Stimulated activated CD8-positive, alpha-beta memory T cell treated with anti-CD3 and anti-CD28 coated beads, Interleukin-4, amount 100 ng/mL, for 24 hours (primary cell): Measurements from ENCODE around the gene KLK4.

Source experiments
- DNase-seq: peaks from one replicate; pipeline ENCODE4 v3.0.0-alpha.2; 2020; ENCODE audit warnings: low read depth

KLK4 gene

DNA sequence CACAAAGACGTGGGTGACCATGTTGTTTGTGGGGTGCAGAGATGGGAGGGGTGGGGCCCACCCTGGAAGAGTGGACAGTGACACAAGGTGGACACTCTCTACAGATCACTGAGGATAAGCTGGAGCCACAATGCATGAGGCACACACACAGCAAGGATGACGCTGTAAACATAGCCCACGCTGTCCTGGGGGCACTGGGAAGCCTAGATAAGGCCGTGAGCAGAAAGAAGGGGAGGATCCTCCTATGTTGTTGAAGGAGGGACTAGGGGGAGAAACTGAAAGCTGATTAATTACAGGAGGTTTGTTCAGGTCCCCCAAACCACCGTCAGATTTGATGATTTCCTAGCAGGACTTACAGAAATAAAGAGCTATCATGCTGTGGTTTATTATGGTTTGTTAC is 32.3 kb downstream of the KLK4 start:
- no peak for DNase-seq

DNA sequence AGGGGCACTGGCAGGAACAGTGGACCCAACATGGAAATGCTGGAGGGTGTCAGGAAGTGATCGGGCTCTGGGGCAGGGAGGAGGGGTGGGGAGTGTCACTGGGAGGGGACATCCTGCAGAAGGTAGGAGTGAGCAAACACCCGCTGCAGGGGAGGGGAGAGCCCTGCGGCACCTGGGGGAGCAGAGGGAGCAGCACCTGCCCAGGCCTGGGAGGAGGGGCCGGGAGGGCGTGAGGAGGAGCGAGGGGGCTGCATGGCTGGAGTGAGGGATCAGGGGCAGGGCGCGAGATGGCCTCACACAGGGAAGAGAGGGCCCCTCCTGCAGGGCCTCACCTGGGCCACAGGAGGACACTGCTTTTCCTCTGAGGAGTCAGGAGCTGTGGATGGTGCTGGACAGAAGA is 33.9 kb downstream of the KLK4 start:
- DNase-seq: no peak

DNA sequence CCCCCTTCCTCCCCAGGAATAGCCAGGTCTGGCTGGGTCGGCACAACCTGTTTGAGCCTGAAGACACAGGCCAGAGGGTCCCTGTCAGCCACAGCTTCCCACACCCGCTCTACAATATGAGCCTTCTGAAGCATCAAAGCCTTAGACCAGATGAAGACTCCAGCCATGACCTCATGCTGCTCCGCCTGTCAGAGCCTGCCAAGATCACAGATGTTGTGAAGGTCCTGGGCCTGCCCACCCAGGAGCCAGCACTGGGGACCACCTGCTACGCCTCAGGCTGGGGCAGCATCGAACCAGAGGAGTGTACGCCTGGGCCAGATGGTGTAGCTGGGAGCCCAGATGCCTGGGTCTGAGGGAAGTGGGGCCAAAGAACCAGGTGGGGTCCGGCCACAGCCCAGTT is 34.7 kb downstream of the KLK4 start:
- DNase-seq: no peak

DNA sequence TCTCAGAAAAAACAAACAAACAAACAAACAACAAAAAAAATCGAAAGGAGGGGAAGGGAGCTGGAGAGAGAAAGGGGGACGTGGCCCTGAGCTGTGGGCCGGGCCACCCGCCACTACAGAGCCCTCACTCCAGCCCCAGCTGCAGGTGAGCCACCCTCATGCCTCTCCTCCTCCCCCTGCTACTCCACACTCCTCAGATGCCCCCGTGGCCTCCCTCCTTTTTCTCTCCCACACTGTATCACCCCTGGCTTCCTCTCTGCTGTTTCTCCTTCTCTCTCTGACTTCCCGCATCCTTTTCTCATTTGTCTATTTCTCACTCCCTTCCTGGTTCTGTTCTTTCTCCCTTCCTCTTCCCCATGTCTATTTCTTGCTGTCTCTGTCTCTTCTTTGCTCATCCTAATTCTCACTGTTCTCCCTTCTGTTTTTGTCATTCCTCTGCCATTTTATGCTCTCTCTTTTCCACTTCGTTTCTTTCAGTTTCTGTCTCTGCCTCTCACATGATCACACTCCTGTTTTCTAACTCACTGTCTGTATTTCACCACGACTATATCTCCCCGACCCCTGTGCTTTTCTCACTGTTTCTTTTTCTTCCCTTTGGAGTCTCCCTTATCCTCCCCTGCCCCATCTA is 35.3 kb downstream of the KLK4 start:
- DNase-seq: no peak

DNA sequence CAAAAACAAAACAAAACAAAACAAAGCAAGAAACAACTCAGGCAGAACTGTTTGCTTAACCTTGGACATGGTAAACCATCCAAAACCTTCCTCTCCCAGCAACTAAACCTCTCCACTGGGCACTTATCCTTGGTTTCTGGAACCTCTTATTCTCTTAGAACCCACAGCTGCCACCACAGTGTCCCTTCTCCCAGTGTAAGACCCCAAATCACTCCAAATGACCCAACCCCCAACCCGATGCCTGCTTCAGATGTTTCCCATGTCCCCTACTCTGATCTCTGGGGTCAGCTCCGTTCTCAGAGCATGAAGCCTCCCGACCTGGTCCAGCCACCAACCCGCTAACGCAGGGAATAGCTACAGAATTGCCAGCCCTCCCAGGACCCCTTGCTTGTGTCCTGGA is 37.0 kb downstream of the KLK4 start:
- DNase-seq: no peak

DNA sequence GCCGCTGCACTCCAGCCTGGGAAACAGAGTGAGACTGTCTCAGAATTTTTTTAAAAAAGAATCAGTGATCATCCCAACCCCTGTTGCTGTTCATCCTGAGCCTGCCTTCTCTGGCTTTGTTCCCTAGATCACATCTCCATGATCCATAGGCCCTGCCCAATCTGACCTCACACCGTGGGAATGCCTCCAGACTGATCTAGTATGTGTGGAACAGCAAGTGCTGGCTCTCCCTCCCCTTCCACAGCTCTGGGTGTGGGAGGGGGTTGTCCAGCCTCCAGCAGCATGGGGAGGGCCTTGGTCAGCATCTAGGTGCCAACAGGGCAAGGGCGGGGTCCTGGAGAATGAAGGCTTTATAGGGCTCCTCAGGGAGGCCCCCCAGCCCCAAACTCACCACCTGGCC is 38.1 kb downstream of the KLK4 start, which contains the start of gene KLK2:
Gene KLK2 (plus strand): TSS at position 384 of the 400 bp plus-strand sequence. CDS start 35 bp downstream, outside the sequence.
- DNase-seq: no peak

DNA sequence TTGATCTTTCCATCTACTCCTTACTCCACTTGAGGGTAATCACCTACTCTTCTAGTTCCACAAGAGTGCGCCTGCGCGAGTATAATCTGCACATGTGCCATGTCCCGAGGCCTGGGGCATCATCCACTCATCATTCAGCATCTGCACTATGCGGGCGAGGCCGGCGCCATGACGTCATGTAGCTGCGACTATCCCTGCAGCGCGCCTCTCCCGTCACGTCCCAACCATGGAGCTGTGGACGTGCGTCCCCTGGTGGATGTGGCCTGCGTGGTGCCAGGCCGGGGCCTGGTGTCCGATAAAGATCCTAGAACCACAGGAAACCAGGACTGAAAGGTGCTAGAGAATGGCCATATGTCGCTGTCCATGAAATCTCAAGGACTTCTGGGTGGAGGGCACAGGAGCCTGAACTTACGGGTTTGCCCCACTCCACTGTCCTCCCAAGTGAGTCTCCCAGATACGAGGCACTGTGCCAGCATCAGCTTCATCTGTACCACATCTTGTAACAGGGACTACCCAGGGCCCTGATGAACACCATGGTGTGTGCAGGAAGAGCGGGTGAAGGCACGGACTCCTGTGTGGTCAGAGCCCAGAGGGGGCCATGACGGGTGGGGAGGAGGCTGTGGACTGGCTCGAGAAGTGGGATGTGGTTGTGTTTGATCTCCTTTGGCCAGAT is 40.6 kb downstream of the KLK4 start:
- no peak for DNase-seq

DNA sequence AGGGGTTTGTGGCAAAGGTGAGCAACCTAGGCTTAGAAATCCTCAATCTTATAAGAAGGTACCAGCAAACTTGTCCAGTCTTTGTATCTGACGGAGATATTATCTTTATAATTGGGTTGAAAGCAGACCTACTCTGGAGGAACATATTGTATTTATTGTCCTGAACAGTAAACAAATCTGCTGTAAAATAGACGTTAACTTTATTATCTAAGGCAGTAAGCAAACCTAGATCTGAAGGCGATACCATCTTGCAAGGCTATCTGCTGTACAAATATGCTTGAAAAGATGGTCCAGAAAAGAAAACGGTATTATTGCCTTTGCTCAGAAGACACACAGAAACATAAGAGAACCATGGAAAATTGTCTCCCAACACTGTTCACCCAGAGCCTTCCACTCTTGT is 41.7 kb downstream of the KLK4 start:
- no peak for DNase-seq

DNA sequence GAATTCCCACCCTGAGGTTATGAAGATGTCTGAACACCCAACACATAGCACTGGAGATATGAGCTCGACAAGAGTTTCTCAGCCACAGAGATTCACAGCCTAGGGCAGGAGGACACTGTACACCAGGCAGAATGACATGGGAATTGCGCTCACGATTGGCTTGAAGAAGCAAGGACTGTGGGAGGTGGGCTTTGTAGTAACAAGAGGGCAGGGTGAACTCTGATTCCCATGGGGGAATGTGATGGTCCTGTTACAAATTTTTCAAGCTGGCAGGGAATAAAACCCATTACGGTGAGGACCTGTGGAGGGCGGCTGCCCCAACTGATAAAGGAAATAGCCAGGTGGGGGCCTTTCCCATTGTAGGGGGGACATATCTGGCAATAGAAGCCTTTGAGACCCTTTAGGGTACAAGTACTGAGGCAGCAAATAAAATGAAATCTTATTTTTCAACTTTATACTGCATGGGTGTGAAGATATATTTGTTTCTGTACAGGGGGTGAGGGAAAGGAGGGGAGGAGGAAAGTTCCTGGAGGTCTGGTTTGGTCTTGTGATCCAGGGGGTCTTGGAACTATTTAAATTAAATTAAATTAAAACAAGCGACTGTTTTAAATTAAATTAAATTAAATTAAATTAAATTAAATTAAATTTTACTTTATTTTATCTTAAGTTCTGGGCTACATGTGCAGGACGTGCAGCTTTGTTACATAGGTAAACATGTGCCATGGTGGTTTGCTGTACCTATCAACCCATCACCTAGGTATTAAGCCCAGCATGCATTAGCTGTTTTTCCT is 49.5 kb downstream of the KLK4 start:
- no peak for DNase-seq

DNA sequence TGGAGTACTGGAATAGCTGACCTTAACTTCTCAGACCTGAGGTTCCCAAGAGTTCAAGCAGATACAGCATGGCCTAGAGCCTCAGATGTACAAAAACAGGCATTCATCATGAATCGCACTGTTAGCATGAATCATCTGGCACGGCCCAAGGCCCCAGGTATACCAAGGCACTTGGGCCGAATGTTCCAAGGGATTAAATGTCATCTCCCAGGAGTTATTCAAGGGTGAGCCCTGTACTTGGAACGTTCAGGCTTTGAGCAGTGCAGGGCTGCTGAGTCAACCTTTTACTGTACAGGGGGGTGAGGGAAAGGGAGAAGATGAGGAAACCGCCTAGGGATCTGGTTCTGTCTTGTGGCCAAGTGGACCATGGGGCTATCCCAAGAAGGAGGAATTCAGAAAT is 50.2 kb downstream of the KLK4 start:
- DNase-seq: no peak

DNA sequence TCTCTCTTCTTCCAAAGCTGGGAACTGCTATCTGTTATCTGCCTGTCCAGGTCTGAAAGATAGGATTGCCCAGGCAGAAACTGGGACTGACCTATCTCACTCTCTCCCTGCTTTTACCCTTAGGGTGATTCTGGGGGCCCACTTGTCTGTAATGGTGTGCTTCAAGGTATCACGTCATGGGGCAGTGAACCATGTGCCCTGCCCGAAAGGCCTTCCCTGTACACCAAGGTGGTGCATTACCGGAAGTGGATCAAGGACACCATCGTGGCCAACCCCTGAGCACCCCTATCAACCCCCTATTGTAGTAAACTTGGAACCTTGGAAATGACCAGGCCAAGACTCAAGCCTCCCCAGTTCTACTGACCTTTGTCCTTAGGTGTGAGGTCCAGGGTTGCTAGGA is 51.3 kb downstream of the KLK4 start:
- no peak for DNase-seq

DNA sequence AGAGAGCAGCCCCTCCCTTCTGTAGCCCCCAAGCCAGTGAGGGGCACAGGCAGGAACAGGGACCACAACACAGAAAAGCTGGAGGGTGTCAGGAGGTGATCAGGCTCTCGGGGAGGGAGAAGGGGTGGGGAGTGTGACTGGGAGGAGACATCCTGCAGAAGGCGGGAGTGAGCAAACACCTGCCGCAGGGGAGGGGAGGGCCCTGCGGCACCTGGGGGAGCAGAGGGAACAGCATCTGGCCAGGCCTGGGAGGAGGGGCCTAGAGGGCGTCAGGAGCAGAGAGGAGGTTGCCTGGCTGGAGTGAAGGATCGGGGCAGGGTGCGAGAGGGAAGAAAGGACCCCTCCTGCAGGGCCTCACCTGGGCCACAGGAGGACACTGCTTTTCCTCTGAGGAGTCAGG is 52.3 kb downstream of the KLK4 start:
- DNase-seq: no peak

DNA sequence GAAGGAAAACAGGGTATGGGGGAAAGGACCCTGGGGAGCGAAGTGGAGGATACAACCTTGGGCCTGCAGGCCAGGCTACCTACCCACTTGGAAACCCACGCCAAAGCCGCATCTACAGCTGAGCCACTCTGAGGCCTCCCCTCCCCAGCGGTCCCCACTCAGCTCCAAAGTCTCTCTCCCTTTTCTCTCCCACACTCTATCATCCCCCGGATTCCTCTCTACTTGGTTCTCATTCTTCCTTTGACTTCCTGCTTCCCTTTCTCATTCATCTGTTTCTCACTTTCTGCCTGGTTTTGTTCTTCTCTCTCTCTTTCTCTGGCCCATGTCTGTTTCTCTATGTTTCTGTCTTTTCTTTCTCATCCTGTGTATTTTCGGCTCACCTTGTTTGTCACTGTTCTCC is 53.8 kb downstream of the KLK4 start:
- DNase-seq: no peak
